NCI-H187 (cell line): Measurements from ENCODE around the gene SSTR4.
"Not testable (repeated sequence)": the region's sequence is repeated elsewhere in the genome, so short reads cannot be mapped to it uniquely, and the experiment has no call there.

Experiments used
- DNase-seq, 2 experiments: peaks; one replicate each; lab custom pipeline; 2025; lab: John Stamatoyannopoulos, UW

SSTR4 gene

GRCh38 chr20:23018941-23019340 lies 16.2 kb upstream of the SSTR4 start:
- no peak for DNase-seq

DNA sequence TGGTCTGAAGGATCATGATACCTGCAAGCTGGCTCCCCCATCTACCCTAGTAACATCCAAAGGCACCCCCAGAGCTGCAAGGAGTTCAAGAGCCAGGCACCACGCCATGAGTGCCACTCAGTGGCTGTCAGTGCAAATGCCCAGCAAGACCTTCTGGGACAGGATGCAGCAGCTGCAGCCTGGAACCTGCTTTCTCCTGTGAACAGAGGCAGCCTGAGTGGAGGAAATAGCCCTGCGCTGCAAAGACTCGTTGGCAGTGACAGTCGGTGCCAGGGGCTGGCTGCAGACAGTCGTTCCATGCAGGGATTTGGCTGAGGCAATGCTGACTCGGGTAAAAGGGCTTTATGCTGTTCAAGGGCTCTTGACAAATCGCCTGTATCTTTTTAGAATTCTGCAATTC lies 15.7 kb upstream of the SSTR4 start:
- DNase-seq, result no peak

DNA sequence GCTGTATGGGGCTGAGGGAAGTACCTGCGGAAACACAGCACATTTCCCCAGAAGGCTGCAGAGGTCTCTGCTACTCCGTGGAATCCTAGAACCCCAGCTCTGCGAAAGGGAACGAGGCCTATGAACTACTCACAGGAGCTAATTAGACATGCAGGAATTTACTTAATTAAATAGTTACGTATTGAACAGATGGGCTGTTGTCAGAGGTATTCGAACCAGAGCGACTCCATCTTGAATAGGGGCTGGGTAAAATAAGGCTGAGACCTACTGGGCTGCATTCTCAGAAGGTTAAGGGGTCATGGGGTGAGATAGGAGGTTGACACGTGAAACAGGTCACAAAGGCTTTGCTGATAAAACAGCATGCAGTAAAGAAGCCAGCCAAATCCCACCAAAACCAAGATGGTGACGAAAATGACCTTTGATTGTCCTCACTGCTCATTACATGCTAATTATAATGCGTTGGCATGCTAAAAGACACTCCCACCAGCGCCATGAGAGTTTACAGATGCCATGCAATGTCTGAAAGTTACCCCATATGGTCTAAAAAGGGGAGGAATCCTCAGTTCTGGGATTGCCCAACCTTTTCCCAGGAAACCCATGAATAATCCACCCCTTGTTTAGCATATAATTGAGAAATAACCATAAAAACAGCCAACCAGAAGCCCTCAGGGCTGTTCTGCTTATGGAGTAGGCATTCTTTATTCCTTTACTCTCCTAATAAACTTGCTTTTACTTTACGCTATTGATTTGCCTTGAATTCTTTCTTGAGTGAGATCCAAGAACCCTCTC lies 14.7 kb upstream of the SSTR4 start:
- no peak for DNase-seq

GRCh38 chr20:23021541-23021940 lies 13.6 kb upstream of the SSTR4 start:
- no peak for DNase-seq

- DNase-seq, result no peak
Measured at GRCh38 chr20:23021951-23022350, 13.2 kb upstream of the SSTR4 start.

DNA sequence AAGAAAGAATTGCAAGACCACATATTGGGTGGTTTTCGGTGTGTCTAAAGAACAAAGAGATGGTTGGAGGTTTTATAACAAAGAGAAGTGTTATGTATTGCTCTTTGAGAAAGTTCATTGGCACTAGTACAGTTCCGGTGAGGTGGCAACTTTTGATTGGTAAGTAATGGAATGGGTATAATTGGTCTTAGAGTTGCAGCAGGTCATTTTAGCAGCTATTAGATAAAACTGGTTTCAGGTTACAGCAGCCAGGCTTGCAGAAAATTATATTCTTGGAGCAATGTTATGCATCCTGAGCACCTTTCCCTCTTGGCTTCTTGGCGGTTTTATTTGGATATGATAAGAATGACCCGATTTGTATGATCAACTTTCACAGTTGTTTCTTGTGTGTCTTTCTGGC lies 12.3 kb upstream of the SSTR4 start:
- DNase-seq, result no peak

- DNase-seq, result no peak
Measured at GRCh38 chr20:23023621-23024177, 11.4 kb upstream of the SSTR4 start.

DNA sequence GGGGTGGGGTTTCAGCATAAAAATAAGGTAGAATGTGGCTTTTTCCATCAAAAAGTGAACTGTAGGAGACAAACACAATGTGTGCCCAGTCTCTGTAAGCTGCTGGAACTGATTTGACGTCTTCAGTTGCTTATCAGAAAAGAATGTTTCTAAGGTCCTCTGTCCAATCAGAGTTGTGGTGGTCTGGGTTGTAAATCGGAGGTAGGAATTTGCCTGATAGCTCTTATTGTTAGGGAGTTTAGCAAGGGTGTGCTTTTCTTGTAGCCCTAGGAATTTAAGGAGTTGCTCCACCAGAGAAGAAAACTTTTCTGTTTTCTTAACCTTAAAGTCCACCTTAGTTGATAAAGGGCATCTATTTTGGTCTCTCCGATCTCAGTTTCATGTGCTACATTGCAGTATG lies 10.4 kb upstream of the SSTR4 start:
- no peak for DNase-seq

DNA sequence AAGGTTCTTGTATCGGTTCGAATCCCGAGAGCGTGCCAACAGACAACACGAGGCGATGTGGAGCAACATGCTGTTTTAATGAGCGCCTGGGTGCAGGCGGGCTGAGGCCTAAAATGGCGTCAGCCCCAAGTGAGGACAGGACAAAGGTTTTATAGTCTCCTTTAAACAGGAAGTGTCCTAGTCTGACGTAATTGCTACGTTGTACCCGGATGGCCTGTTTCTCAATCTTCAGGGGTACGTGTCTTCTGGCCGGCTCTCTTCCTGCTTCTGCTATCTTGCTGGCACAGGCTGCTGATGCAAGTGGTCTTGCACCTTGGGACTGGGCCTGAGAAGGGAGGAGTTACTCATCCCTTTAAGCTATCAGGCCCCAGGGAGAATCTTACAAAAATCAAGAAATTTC lies 9.6 kb upstream of the SSTR4 start:
- DNase-seq, result not testable (repeated sequence)

- no peak for DNase-seq
Measured at GRCh38 chr20:23027721-23028120, 7.4 kb upstream of the SSTR4 start.

DNA sequence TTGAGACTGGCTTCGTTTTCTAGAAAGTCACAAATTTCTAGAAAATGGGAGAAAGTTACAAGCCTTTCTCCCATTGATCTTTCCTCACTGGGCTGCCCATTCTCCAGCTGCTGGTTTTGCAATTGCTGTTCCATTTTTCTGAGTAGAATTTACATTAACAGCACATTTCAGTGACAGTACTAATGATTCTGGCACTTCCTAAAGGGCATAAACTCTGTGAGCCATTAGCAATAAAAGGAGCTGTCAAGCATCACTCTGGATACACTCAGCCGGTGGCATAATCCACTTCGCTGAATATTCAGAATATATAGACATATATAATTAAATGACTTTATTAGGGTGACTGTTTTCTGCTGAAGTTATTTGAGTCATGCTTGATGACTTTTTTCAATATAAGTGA lies 6.7 kb upstream of the SSTR4 start:
- DNase-seq, result no peak

DNA sequence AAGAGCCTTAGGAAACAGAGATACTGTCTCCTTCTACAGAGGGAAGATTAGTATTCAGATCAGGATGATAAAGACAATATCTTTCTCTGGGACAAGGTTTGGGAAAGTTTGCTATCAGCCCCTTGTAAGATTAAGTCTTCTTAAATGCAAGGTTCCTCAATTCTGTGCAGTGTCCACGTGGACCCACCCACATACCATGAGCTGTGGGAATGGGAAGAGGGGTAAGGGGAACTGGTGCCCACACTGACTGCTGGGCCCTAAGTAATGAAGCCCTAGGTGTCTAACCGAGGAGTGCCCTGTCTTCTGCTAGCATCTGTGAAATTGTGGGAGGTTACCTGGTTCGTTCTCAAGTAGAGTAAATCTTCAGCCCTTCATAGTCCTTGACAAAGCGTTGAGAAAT lies 5.8 kb upstream of the SSTR4 start:
- no peak for DNase-seq

DNA sequence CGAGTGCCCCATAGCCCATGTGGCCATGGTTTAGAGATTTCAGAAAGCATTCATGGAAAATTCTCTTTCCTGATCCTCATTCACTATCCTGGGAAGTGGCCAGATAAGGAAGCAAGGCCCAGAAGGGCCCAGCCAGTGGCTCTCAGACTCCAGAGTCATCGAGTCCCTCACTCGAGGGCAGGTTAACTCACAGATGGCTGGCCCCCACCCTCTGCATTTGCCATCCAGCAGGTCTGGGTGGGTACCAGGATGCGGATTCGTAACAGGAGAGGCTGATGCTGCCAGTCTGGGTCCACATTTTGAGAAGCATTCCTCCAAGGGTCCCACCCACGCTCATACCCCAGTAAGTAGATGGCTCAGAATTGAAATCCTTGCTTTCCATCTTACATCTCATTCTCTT lies 3.8 kb upstream of the SSTR4 start:
- no peak for DNase-seq

GRCh38 chr20:23032056-23032749 lies 2.9 kb upstream of the SSTR4 start:
- DNase-seq, result no peak

GRCh38 chr20:23032750-23033078 lies 2.4 kb upstream of the SSTR4 start:
- DNase-seq, result no peak

DNA sequence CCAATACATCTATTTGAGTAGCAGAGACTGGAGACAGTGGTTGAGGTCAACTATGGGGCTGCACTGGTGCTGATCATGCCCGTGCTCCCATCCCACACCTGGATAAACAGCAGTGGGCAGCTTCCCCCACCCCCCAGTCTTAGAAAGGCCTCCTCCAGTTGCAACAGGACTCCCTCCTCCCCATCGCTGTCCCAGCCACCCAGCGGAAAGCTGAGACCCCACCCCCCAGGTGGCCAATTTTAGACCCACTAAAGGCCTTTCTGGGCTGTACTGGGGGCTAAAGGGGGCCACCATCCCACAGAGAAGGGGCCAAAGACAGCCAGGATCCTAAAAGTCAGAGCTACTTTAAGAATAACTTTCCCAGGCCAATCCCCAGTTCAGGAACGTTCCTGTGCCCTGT lies 1.2 kb upstream of the SSTR4 start:
- no peak for DNase-seq

GRCh38 chr20:23035731-23036130 lies 619 bp downstream of the SSTR4 start:
- DNase-seq, result no peak

DNA sequence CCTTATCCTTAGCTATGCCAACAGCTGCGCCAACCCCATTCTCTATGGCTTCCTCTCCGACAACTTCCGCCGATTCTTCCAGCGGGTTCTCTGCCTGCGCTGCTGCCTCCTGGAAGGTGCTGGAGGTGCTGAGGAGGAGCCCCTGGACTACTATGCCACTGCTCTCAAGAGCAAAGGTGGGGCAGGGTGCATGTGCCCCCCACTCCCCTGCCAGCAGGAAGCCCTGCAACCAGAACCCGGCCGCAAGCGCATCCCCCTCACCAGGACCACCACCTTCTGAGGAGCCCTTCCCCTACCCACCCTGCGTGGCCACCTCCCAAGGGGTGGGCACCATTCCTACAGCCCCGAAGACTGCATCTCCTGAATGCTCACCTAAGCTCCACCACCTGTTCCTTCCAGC lies 1.3 kb downstream of the SSTR4 start:
- DNase-seq, result no peak

DNA sequence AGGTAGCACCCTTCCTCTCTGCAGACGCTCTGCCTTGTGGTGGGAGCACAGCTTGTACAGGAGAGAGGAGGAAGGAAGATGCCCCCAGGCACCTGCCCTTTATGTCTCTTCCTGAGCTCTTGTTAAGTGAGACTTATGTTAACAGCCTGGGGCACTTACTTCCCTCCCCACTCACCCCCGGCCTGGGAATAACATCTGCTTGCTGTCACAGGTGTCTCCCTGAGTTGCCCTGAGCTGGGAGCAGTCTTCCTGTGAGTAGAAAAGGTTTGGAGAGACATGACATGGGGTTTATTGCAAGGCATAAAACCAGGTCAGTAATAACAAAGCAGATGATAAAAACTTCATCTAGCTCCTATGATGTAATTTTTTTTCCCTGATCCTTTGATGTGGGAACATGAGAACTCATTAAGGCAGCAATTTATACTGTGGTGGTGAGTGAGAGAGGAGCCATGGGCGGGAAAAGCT lies 1.9 kb downstream of the SSTR4 start:
- DNase-seq, result no peak

GRCh38 chr20:23039136-23039875 lies 4.2 kb downstream of the SSTR4 start:
- DNase-seq, result no peak

- DNase-seq, result no peak
Measured at GRCh38 chr20:23039885-23040508, 4.9 kb downstream of the SSTR4 start.

DNA sequence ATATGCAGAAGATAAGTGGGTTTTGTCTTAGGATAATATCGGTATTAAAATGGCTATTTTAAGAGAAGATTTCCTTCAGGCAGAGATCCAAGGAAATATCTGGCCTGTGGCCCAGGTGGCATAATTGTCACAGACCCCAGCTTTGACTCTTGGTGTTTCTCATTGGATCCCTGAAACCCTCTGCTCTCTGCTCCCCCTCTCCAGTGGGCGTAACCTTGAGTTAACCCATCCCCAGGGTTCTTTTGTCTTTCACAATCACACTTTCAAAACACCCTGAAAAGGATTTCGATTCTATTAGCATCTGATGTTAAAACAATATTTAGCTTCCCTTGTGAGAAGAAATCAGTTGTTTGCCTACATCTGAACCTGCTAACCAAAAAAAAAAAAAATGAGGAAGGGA lies 7.2 kb downstream of the SSTR4 start:
- DNase-seq, result no peak
